Myocyte (in vitro differentiated cells): Measurements from ENCODE around the gene BZW2. TPM values are rescaled to one million over a fixed set of nuclear protein-coding genes. Genes with fewer than 3 reads are reported as not detected.

ENCODE experiments used
- DNase-seq: peaks from one replicate; pipeline ENCODE4 v3.0.0-alpha.2; 2012; ENCODE audit warnings: low read depth
- total RNA-seq: library from RNA; depleted of rRNA; stranded (reverse); fragments of >200 nt; gene quantifications from 2 replicates; pipeline ENCODE4 v1.2.3, GENCODE V29; 2014

BZW2 gene
- total RNA-seq, 1 donor from 2014 or later: 166 TPM

DNA sequence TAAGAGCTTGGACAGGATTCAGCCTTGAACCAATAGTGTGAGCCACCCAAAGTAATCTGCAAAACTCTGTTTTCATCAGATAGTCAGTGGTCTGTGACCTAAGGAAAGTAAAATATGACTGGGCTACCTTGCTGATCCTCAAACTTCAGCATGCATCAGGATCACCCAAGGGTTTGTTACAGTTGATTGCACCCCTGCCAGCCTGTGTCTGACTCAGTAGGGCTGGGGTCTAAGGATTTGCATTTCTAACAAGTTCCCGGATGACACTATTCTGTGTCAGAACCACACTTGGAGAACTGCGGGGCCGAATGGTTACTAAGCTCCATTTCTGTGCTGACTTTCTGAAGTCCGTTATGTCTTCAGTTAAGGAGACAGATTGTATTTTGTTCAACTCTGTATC lies 66.9 kb downstream of the BZW2 start:
- no peak for DNase-seq

DNA sequence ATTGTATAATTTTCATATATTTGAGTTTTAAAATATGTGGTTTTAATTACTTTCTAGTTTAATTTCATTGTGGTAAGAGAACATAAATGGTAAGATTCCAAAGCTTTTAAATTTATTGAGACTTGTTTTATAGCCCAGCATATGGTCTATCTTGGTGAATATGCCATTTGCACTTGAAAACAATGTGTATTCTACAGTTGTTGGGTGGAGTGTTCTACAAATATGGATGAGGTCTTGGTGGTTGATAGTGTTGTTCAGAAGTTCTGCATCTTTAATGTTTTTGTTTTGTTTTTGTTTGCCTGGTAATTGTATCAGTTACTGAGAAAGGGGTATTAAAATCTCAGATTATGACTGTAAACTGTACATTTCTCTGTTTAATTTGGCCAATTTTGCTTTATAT lies 69.9 kb downstream of the BZW2 start:
- DNase-seq: no peak

DNA sequence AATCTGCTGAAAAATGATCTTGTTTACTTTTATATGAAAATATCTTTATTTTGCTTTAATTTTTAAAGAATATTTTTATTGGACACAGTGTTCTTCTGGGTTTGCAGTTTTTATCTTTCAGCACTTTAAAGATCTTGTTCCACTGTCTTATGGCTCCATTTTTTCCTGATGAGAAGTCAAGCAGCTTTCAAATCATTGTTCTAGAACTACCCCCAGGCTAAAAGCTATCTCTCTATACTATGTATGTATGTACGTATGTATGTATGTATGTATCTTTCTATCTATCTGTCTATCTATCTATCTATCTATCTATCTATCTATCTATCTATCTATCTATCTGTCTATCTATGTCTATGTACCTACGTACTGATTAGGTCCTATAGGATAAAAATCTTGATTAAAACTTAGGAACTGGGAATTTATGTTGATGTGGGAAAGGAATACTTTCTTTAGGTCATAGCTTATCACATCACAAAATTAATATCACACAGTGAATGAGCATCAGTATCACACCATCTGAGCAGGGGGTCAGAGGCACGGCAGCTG lies 72.2 kb downstream of the BZW2 start:
- DNase-seq: no peak

DNA sequence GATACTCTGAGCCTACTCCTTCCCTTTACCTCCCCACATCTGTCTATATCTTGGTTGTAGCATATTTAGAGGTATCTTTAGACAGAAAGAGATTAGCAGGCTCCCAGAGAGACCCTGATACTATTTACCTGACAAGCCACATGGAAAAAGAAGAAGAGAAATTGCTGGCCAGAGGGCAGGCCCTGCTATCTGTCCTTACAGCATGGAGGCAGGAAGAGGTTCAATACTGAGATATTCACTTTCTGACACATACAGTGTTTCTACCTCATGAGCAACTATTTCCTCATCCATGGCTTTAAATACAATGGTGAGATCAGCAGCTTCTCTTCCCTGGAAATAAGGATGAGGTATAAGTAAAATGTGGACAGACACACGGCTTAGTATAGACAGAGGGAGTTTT lies 73.7 kb downstream of the BZW2 start:
- no peak for DNase-seq

DNA sequence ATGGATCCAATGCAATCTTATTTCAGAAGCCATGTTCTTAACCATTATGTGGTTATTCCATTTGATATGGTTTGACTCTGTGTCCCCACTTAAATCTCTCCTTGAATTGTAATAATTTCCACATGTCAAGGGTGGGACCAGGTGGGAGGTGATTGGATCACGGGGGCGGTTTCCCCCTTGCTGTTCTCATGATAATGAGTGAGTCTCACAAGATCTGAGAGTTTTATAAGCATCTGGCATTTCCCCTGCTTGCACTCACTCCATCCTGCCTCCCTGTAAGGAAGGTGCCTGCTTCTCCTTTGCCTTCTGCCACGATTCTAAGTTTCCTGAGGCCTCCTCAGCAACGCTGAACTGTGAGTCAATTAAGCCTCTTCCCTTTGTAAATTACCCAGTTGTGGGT lies 75.6 kb downstream of the BZW2 start:
- DNase-seq: no peak

DNA sequence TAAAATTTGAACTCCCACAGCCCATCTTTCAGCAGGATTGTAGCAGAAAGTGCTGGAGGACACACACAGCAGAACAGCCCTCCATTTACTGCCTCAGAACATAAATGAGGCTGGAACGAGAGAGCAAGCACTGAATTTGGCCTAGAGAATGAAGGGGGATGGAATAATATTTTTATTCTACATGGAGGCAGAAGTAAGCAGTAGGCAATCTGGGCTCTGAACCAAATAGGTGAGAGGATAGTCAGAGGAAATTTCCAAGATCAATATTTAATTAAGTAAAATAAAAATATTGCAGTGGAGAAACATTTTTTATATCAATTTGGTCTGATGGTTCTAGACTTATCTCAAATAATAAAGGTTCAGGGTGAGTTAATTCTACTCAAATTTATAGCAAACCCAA lies 78.4 kb downstream of the BZW2 start:
- no peak for DNase-seq

DNA sequence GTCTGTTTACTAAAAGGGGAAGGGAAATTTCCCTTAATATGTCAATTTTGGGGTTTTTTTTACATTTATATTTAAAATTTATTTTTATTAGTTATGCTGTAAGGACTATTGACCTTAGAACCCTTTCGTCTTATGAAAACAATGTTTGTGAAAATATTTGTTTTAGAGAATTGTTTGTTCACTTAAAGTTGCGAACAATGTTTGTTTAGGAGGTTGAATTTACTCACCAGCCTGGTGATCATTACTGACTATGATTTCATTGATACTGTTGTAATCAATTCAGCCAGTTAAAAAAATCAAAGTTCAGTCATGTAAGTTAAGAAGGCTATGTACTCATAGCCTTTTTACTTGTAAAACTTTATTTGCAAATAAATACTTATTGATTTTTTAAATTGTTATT lies 80.2 kb downstream of the BZW2 start:
- DNase-seq: no peak

DNA sequence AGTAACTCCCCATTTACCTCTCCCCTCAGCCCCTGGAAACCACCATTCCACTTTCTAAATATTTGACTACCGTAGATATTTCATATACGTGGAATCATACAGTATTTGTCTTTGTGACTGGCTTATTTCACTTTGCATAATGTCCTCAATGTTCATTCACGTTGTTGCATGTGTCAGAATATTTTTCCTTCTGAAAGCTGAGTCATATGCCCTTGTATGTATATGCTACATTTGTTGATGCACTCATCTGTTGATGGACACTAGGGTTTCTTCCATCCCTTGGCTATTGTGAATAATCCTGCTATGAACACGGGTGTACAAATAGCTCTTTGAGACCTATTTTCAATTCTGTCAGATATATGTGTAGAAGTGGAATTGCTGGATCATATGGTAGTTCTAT lies 81.8 kb downstream of the BZW2 start:
- no peak for DNase-seq

DNA sequence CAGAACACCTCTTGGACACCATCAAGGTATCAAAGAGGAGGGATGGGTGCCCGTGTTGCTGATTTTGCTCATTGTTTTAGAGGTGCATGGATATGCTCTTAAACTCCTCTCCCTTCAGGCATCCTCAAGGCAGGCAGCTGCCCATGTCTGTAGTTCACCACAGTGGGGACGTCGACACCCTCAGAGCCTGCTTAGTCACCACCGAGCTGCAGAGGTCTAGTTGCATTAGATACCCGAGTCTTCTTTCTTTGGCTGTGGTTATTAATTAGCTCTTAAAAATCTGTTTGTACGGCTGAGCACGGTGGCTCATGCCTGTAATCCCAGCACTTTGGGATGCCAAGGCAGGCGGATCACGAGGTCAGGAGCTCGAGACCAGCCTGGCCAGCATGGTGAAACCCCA lies 82.8 kb downstream of the BZW2 start:
- DNase-seq: peak; percentile 95

DNA sequence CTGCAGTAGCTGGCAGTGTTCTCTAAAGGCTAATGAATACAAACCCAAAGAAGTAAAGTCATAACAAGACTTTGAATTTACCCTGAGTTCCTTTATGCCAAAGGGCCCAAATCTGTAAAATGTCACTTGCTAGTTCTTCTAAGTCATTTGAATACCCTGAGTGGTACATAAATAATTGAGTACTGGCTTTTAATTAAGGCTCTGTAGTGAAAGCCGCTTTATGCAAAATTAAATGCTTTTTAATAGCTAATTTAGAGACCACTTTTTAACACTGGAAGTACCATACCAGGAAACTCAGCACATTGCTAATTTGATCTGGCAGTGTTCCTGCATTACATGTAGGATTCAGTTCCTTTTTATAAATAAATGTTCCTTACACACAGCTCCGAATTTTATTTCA lies 83.6 kb downstream of the BZW2 start:
- no peak for DNase-seq

DNA sequence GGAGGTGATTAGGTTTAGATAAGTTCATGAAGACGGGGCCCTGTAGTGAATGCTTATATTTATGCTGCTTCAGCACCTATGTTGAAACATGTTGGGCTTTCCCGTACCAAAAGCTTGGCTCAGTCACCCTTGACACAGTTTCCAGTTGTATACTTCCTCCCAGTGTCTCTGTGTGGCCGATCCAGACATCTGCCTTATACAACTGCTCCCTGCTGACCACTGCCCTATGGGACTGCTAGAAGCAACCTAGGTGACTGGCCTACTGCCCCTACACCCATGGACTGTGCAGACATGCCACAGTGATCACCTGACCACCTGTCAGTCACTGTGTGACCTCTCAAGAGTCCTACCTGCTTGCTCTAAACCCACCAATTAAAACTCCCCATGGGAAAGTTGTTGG lies 85.0 kb downstream of the BZW2 start:
- no peak for DNase-seq

DNA sequence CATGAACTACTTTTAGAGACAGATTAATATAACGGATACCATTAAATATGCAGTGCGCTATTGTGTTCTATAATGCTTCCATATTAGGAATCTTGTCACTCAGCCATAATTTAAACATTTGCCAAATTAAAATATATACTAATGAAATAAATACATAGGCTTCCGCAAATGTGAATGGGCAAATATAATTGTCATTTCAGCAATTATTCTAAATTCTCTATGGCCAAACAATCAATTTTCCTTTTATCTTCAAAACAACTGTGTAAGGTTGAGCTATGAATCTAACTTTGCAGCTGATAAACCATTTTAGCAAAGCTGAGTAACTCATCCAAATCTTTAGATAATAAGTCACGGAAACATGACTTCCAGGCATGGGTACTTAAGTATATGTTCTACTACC lies 86.8 kb downstream of the BZW2 start:
- DNase-seq: no peak

DNA sequence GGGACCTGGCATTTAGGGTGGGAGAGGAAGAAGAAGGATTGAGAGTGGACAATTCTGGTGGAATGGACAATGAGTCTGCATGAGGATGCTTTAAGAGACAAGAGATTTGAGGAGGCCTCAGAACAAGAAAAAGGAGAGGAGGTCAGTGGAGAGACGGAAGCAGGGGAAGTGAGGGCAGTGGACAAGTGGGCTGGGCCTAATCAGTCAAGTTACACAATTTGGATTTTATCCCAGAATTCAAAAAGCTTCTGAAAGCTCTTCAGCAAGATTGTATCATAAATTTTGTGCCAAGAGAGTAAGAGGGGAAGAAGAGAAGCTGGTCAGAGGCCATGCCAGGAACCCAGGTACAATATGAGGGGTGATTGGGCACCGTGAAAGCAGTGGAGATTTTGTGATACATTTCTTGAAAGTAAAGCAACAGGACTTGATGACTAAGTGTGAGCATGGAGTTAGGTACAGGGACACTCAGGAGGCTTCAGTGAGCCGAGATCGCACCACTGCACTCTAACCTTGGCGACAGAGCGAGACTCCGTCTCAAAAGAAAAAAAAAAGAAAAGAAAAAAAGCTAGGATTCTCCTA lies 88.3 kb downstream of the BZW2 start:
- DNase-seq: no peak

DNA sequence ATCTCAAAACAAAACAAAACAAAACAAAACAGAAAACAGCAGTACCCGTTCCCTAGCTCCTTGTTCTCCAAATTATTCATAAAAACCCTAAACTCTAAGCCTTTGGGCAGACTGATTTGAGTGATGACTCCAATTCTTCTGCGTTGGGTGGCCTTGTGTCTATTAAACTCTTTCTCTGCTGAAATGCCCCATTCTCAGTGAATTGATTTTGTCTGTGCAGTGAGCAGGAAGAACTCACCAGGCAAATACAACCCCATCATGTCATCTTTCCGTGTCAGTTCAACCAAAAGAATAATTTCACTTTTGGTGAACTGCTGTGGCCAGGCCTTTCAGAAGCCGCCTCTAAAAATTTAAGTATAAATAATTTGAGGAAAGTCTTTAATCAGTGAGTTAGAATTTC lies 89.0 kb downstream of the BZW2 start:
- no peak for DNase-seq

DNA sequence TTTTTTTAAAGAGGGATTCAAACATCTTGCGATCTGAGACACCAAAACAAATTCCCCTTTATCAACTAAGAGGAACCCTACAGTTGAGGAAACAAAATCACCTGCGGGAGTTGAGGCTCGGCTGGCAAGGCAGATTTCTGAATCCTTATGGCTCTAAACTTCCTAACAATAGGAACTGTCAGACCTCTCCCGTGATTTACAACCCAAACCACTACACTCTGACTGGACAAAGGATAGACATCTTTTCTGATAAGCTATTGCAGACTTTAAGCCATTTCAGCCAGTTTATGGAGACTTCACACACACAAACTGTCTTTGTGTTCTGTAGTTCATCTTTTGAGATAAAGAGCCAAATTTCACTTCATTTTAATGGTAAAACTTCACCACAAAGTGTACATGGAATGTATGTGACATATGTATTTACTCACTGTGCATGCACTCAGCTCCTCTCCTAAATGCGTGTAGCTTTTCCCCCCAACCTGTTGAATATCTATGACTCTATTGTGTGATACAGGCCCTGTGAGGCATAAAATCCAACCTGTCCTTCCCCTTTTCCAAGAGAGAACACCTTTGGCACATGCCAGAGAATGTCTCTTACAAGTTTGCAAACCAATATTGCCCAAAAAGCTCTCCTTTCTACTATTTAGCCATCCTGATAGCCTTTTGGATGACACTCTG lies 92.2 kb downstream of the BZW2 start:
- no peak for DNase-seq

DNA sequence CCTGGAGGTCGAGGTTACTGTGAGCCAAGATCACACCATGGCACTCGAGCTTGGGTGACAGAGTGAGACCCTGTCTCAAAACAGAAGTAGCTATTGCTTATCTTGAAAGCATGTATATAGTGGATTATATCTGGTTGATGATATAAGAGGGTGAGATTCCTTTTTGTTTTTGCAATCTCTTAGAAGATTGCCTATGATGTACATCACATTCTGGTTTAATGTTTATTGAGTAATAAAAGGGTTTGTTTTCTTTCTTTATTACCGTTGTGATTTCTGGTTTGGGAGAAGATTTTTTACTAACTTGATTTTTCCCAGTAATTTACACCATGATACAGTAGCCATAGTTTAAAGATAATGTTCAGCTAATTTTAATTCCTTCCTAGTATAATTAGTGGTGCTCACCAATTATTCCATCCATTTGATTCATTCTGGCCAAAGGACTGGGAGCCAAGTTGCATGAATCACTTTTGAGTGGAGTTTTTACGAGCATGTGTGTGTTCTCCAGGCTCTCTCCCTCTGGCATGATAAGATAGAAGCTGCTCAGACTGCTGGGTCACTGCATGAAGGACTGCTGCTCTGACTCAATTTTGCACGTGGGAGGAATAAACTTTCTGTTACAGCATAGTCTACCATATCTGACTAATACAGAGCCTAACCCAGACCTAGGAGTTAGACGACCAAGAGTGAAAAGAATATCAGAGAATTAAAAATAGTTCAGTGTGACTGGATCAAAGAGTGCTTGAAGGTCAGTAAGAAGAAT lies 94.1 kb downstream of the BZW2 start:
- DNase-seq: peak; percentile 90

DNA sequence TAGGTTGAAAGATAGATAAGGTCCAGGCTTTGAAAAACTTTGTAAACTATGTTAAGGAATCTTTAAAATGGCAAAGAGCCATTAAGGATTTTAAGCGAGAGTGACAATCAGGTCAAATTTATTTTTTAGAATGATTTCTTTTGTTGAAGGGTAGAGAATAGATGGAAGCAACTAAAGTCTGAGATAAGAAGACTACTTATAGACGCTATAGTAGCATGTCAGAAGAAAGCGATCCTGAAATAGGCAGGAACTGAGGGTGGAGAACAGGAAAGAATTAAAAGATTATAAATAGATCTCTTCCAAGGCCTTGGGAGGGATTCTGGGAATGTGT lies 94.6 kb downstream of the BZW2 start:
- DNase-seq: no peak

DNA sequence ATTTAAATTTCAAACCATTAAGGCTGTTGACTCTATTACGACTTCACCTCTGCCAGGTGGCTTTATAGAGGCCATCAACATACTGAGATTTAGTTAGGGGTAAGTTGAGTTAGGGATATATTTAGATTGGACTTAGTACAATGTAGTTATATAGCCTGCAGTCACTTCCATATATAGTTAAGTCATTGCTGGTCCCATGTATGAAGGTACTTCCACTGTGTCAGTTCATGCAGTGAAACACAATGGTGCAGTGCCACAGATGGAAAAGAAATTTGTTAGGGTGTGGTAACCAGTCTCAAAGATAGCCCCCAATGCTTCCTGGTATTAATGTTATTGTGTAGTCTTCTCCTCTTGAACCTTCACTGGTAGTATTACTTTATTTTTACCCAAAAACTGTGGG lies 95.0 kb downstream of the BZW2 start:
- DNase-seq: no peak

DNA sequence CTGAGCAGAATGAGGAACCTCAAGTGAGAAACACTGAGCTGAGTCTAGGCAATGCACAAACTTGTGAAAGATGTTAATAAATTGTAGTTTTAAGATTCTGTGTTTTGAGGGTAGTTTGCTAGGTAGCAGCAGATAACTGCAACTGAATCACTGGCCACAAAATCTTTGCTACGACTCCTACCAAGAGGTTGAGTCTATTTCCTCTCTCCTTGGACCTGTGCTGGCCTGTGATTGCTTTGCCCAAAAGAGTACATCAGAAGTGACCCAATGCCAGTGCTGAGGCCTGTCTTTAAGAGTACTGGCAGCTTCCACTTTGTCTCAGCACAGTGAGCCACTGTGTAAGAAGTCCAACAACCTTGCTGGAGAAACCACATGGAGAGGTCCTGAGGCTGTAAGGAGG lies 95.7 kb downstream of the BZW2 start:
- DNase-seq: no peak

DNA sequence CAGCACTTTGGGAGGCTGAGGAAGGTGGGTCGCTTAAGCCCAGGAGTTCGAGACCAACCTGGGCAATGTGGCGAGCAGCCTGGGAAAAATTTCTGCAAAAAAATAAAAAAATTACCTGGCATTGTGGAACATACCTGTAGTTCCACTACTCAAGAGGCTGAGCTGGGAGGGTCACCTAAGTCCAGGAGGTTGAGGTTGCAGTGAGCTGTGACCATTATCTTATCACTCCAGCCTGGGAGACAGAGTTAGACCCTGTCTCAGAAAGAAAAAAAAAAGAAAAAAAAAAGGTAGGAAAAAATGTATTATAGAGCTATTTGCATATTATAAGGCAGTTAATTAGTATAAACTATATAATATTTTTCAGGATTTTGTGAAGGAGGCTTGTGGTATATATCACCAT lies 96.6 kb downstream of the BZW2 start:
- no peak for DNase-seq

DNA sequence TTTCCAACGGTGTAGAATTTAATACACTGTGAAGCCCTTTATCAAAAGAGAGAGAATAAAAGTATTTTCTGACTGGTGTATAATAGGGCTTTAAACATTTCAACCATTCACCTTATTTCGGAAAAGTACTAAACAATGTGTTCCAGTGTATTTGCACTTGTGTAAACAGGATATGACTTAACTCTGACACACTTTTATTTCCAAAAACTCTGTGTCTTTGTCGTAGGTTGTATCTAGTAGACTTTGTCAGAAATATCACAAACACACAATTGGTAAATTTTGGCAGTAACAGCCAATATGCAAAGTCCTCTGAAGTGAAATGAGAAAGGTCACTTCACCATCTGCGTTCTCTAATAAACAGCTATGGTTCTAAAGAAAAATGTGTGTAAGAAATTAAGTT lies 97.3 kb downstream of the BZW2 start:
- no peak for DNase-seq

DNA sequence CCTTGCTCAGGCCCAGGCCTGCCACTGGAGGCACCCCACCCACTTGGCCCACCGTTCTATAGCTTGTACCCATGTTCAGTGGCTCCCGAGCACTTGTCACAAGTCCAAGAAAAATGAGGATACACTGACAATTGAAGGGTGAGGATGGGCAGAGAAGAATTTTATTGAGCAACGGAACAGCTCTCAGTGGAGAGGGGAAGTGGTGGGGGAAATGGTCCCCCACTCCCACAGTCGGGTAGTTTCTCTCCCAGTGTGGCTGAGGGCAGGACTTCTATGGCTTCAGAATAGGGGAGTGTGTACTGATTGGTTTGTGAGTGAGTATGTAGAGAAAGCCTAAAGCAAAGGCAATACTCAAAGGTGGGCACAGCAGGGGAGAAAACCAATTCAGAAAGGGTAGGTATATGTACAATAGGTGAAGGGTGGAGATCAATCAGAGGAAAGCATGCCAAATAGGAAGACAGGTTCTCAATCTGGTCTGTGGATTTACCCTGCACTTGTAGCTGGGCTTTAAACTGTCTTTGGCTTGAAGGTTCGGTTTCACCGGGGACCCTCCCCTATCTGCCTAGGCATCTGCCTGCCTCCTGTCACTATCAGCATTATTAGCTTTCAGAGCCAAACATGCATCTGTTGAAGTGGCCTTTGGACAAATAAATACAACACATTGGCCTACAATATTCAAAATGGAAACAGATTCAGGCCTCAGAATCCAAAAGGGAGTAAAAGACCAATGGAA lies 98.7 kb downstream of the BZW2 start:
- DNase-seq: no peak
